SK-N-SH treated with all-trans-retinoic acid at 6 μM for 48 hours (cell line): ENCODE results near the gene CCDC102A.

Experiments used
- ARNTL ChIP-seq: fragments of 450-650 bp; formaldehyde crosslinking; IDR thresholded peaks from 2 replicates; pipeline ENCODE4 v1.5.0; 2020; ENCODE audit warnings: low read depth, mild to moderate bottlenecking, moderate library complexity, borderline replicate concordance
- BACH2 ChIP-seq: fragments of 250-450 bp; sonication (Bioruptor Pico); IDR thresholded peaks from 2 replicates; pipeline ENCODE4 v1.9.0; 2021; ENCODE audit warnings: mild to moderate bottlenecking, borderline replicate concordance
- CREB5 ChIP-seq: fragments of 250-450 bp; sonication (Bioruptor Pico); IDR thresholded peaks from 2 replicates; pipeline ENCODE4 v1.5.1; 2020; ENCODE audit warnings: low read depth, mild to moderate bottlenecking, moderate library complexity
- CSDC2 ChIP-seq: fragments of 250-450 bp; sonication (Bioruptor Pico); IDR thresholded peaks from 2 replicates; pipeline ENCODE4 v1.5.0; 2020; ENCODE audit warnings: mild to moderate bottlenecking, moderate library complexity
- CSRNP3 ChIP-seq: fragments of 250-450 bp; sonication (Bioruptor Pico); IDR thresholded peaks from 2 replicates; pipeline ENCODE4 v1.5.1; 2021; ENCODE audit warnings: mild to moderate bottlenecking, moderate library complexity
- GLIS3 ChIP-seq: fragments of 250-450 bp; sonication (Bioruptor Pico); IDR thresholded peaks from 2 replicates; pipeline ENCODE4 v1.5.0; 2020; ENCODE audit warnings: mild to moderate bottlenecking, moderate library complexity
- ISL1 ChIP-seq: fragments of 250-450 bp; sonication (Bioruptor Pico); IDR thresholded peaks from 2 replicates; pipeline ENCODE4 v2.1.2; 2022; ENCODE audit warnings: mild to moderate bottlenecking, moderate library complexity
- OSR1 ChIP-seq: fragments of 250-450 bp; sonication (Bioruptor Pico); IDR thresholded peaks from 2 replicates; pipeline ENCODE4 v1.8.0; 2022; ENCODE audit warnings: moderate library complexity, mild to moderate bottlenecking, inconsistent platforms
- PATZ1 ChIP-seq: fragments of 250-450 bp; sonication (Bioruptor Pico); IDR thresholded peaks from 2 replicates; pipeline ENCODE4 v1.8.0; 2020; ENCODE audit warnings: mild to moderate bottlenecking, moderate library complexity, borderline replicate concordance
- POU6F1 ChIP-seq: fragments of 250-450 bp; sonication (Bioruptor Pico); IDR thresholded peaks from 2 replicates; pipeline ENCODE4 v1.8.0; 2021; ENCODE audit warnings: low read depth, mild to moderate bottlenecking, moderate library complexity, borderline replicate concordance
- PPARA ChIP-seq: fragments of 250-450 bp; sonication (Bioruptor Pico); IDR thresholded peaks from 2 replicates; pipeline ENCODE4 v1.5.0; 2020; ENCODE audit warnings: mild to moderate bottlenecking, borderline replicate concordance
- SNAI2 ChIP-seq: fragments of 250-450 bp; sonication (Bioruptor Pico); IDR thresholded peaks from 2 replicates; pipeline ENCODE4 v1.5.0; 2020; ENCODE audit warnings: mild to moderate bottlenecking, moderate library complexity
- ZFP30 ChIP-seq: fragments of 450-650 bp; formaldehyde crosslinking; IDR thresholded peaks from 2 replicates; pipeline ENCODE4 v1.5.0; 2022; ENCODE audit warnings: mild to moderate bottlenecking, moderate library complexity
- ZNF565 ChIP-seq: fragments of 450-650 bp; formaldehyde crosslinking; conservative IDR thresholded peaks from 2 replicates; pipeline ENCODE4 v1.5.0; 2020; ENCODE audit warnings: low read depth, mild to moderate bottlenecking, moderate library complexity

GRCh38 chr16:57471209-57471608 lies 65.2 kb downstream of the CCDC102A start:
- TF ChIP-seq BACH2 (CRISPR knock-in tag) (no peak), CSDC2 (CRISPR knock-in tag) (no peak), PATZ1 (CRISPR knock-in tag) (no peak), SNAI2 (CRISPR knock-in tag) (no peak), ISL1 (no peak), CSRNP3 (CRISPR knock-in tag) (no peak), ARNTL (CRISPR knock-in tag) (no peak), GLIS3 (CRISPR knock-in tag) (no peak), ZNF565 (CRISPR knock-in tag) (no peak), PPARA (CRISPR knock-in tag) (no peak), OSR1 (CRISPR knock-in tag) (no peak), ZFP30 (CRISPR knock-in tag) (no peak), POU6F1 (CRISPR knock-in tag) (no peak), CREB5 (CRISPR knock-in tag) (no peak)
